ENCODE measurements around the gene NFASC. TPM values are rescaled to one million over a fixed set of nuclear protein-coding genes. Genes with fewer than 3 reads are reported as not detected.

NFASC gene
- total RNA-seq: 2.7 TPM

GRCh38 chr1:204870160-204870912, at the start of gene NFASC:
Gene NFASC (plus strand): TSS chr1:204870862. CDS start chr1:204944316, 73,454 bp downstream.
- ATAC-seq (no peak), DNase-seq (ENCODE audit: low spot score) (no peak)

- DNase-seq (ENCODE audit: low spot score): no peak
- no peak for ATAC-seq
Measured at GRCh38 chr1:204821476-204821875, 49.2 kb upstream of the NFASC start.

GRCh38 chr1:204821924-204822323, 48.7 kb upstream of the NFASC start:
- ATAC-seq: no peak
- DNase-seq (ENCODE audit: low spot score): no peak

GRCh38 chr1:204826970-204827369, 43.7 kb upstream of the NFASC start:
- ATAC-seq: peak; percentile 52
- DNase-seq (ENCODE audit: low spot score): no peak

GRCh38 chr1:204828352-204828850, 42.3 kb upstream of the NFASC start:
- ATAC-seq: peak; percentile 79

GRCh38 chr1:204829133-204829825, 41.4 kb upstream of the NFASC start:
- ATAC-seq (no peak), DNase-seq (ENCODE audit: low spot score) (no peak)

More at GRCh38 chr1:204828352-204828850, 42.3 kb upstream of the NFASC start:
- DNase-seq (ENCODE audit: low spot score): peak; percentile 50

GRCh38 chr1:204830747-204831146, 39.9 kb upstream of the NFASC start:
- ATAC-seq (no peak), DNase-seq (ENCODE audit: low spot score) (no peak)

- DNase-seq (ENCODE audit: low spot score) (no peak), ATAC-seq (no peak)
Measured at GRCh38 chr1:204831186-204831585, 39.5 kb upstream of the NFASC start.

GRCh38 chr1:204834336-204834735, 36.3 kb upstream of the NFASC start:
- ATAC-seq: no peak
- no peak for DNase-seq (ENCODE audit: low spot score)

GRCh38 chr1:204834752-204835151, 35.9 kb upstream of the NFASC start:
- no peak for DNase-seq (ENCODE audit: low spot score)
- ATAC-seq: no peak

- DNase-seq (ENCODE audit: low spot score) (no peak), ATAC-seq (no peak)
Measured at GRCh38 chr1:204835737-204836136, 34.9 kb upstream of the NFASC start.

GRCh38 chr1:204836856-204837255, 33.8 kb upstream of the NFASC start:
- ATAC-seq: no peak
- no peak for DNase-seq (ENCODE audit: low spot score)

- peak; percentile 77 for ATAC-seq
Measured at GRCh38 chr1:204837440-204838084, 33.1 kb upstream of the NFASC start.

GRCh38 chr1:204841316-204841715, 29.3 kb upstream of the NFASC start:
- DNase-seq (ENCODE audit: low spot score) (no peak), ATAC-seq (no peak)

More at GRCh38 chr1:204837440-204838084, 33.1 kb upstream of the NFASC start:
- DNase-seq (ENCODE audit: low spot score): no peak

GRCh38 chr1:204841798-204842197, 28.9 kb upstream of the NFASC start:
- DNase-seq (ENCODE audit: low spot score) (no peak), ATAC-seq (no peak)

GRCh38 chr1:204842369-204842768, 28.3 kb upstream of the NFASC start:
- no peak for DNase-seq (ENCODE audit: low spot score)
- no peak for ATAC-seq

- ATAC-seq: no peak
- DNase-seq (ENCODE audit: low spot score): no peak
Measured at GRCh38 chr1:204842892-204843291, 27.8 kb upstream of the NFASC start.

GRCh38 chr1:204846546-204846945, 24.1 kb upstream of the NFASC start:
- DNase-seq (ENCODE audit: low spot score) (no peak), ATAC-seq (peak; percentile 46)

GRCh38 chr1:204848579-204848978, 22.1 kb upstream of the NFASC start:
- ATAC-seq: no peak
- DNase-seq (ENCODE audit: low spot score): no peak

- ATAC-seq (no peak), DNase-seq (ENCODE audit: low spot score) (no peak)
Measured at GRCh38 chr1:204852854-204853253, 17.8 kb upstream of the NFASC start.

- DNase-seq (ENCODE audit: low spot score) (no peak), ATAC-seq (no peak)
Measured at GRCh38 chr1:204853436-204853835, 17.2 kb upstream of the NFASC start.

GRCh38 chr1:204854286-204854685, 16.4 kb upstream of the NFASC start:
- ATAC-seq (no peak), DNase-seq (ENCODE audit: low spot score) (no peak)
